ENCODE data around the gene ARMC2. TPM values are rescaled to one million over a fixed set of nuclear protein-coding genes. Genes with fewer than 3 reads are reported as not detected.

The ARMC2 gene, protein sequence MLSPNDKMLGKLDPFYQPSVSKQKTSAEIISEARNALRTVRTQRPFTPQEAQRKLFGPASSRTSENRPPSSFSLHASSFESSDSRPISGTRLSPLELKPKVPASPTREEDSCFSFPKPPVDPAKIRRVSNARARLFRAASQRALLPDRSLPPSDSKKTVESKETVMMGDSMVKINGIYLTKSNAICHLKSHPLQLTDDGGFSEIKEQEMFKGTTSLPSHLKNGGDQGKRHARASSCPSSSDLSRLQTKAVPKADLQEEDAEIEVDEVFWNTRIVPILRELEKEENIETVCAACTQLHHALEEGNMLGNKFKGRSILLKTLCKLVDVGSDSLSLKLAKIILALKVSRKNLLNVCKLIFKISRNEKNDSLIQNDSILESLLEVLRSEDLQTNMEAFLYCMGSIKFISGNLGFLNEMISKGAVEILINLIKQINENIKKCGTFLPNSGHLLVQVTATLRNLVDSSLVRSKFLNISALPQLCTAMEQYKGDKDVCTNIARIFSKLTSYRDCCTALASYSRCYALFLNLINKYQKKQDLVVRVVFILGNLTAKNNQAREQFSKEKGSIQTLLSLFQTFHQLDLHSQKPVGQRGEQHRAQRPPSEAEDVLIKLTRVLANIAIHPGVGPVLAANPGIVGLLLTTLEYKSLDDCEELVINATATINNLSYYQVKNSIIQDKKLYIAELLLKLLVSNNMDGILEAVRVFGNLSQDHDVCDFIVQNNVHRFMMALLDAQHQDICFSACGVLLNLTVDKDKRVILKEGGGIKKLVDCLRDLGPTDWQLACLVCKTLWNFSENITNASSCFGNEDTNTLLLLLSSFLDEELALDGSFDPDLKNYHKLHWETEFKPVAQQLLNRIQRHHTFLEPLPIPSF
- 4.4 TPM for total RNA-seq

DNA sequence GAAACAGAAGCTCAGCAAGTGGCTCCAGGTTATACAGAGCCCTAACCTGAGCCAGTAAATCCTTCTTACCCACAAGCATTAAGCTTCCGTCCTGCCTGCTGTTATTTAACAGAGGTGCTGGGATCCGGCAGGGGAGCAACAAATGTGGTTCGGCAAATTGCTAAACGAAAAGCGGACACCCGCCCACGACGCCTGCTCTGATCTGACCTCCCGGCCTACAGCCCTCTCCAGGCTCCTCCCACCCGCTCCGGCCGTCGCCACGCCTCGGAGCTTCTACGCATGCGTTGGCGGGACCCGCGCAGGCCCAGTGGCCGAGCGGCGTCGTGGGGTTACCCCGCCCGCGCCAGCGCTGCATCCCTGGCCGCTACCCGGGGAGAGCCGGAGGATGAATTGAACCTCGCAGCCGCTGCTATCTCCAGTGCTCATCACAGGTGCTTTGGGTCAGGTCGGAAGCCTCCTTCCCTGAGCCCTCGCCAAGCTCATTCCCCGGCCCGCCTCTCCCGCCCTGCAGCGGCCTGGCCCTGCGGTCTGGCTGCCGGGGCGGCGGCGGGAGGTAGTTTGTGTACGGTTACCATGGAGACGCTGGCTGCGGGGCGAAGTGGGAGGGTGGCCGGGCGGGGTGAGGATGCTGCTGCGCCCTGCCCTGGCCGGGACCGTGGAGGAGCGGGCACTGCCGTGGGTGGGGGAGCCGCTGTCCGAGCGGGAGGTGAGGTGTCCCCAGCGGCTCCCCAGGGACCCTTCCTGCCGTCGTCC, at the start of gene ARMC2:
Gene ARMC2, plus strand, starts transcription at position 307 of the 753 bp plus-strand sequence. CDS start 5,846 bp downstream, outside the sequence.

Small RNA genes lying within 50 kb of the gene (small RNA-seq; reads per million reads assigned to genes)
- gene AL445189.2 (ENCODE audit: low replicate concordance) (0.19 reads per million), gene Z95118.1 (ENCODE audit: low replicate concordance) (not detected)

Other genes starting within 250 kb of the ARMC2 start
- 46.5 TPM for gene SESN1, start 246.4 kb downstream of the ARMC2 start, total RNA-seq
- 28.1 TPM for gene CEP57L1, start 247.1 kb downstream of the ARMC2 start, total RNA-seq